AG08395 (cell line): ENCODE measurements around the gene ALPK3.

Experiments used
- DNase-seq: peaks from one replicate; pipeline ENCODE4 v3.0.0; 2012; ENCODE audit warnings: mixed read lengths, low spot score

Gene ALPK3

DNA sequence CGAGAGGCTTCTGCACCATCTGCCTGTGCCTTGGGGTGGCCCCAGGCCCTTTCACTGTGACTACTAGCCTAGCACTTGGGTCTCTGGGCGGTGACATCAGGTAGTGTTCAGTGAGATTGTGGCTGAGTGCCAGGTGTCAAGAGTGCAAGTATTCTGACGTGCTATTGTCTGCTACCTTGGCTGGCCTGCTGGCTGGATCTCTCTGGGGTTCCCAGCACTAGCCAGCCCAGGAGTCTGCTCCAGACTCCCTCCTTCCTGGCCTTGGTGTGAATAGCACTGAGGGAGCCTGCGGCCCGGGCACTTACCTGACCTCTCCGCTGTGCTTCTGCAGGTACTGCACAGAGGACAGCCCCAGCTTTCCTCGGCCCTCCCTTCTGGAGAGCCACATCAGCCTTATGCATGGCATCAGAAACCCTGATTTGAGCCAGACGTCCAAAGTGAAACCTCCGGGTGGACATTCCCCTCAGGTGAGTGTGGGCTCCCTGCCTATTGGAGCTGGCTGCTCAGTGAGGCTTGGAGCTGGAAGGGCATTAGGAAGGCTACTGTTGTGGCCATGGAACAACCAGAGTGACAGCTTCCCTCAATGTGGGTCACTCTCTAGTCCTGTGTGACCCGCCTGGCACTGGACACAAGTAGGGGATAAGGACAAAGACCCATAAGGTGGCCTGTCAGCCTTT, 17.5 kb upstream of the ALPK3 start:
- no peak for DNase-seq

GRCh38 chr15:84800365-84800806, 16.8 kb upstream of the ALPK3 start:
- DNase-seq, result no peak

DNA sequence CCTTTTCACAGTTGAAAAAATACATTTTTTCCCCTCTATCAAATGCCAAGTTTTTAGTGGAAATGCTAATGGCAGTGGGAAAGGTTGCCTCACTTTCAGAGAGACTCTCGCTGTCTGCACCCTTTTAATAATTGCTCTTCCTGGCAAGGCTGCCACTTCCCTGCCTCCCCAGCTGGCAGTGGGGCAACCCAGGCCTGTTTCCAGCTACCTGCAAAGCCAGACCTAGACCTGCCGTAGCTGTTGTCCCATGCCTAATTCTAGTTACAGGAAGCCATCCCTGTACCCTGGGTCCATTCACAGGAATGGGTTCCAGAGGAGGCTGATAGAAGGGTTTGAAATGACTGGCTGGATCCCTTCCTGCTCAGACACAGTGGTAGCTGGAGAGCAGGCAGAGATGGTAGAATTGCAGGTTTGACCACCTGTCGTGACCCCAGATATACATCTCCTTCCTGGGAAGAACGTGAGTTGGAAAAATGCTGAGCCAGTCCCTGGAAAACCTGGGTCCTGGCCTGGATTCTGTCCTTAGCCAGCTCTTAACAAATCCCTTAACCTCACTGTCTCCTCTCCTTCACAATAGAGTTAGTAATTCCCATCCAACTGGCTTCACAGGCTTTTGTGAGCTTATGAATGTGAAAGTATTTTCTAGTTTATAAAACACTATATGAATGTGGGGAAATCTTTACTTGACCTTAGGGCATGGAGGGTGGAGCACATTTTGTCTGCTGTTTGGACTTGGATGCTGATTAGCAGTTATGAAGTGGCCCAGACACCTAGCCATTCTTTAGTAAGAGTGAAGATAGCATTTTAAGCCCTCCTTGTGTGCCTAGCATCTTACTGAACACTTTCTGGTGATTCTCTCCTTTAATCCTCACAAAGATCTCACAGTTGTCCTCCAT, 12.9 kb upstream of the ALPK3 start:
- no peak for DNase-seq

DNA sequence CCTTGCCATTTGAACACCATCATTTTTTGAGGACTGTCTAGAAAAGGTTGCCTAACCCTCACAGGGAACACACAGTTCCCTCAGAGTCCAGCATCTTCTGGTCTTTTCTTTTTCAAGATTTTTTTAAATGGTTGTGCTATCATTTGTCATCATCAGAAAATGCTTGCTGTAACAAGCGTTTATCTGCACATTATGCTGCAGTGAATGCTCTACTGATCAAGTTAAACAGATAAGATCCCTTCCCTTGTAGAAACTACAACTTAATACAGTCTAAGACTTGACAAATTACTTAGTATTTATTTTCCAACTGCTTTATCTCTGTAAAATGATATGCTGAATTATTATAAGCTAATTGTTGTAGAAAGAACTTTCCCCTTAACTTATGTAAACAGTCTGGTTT, 11.9 kb upstream of the ALPK3 start:
- no peak for DNase-seq

DNA sequence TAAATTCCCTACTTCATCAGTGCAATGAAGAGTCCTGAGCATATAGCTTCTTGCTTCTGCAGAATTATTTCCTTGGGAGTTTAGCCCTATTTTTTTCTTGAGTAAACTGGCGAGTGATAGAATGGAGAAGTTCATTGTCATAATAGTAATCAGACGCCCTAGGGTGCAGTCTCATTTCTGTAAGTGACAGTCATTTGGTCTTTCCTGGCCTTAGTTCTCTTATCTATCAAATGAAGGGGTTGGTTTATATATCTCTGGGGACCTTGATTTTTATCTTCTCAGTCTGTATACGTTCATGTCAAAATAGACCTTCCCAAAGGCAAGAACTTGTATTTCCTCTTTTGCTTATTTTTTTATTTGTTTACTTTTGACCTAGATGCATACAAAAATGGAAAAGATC, 9.9 kb upstream of the ALPK3 start:
- DNase-seq, result no peak

- DNase-seq, result peak; percentile 54
These were observed 6.9 kb upstream of the ALPK3 start for GRCh38 chr15:84810073-84810840.

DNA sequence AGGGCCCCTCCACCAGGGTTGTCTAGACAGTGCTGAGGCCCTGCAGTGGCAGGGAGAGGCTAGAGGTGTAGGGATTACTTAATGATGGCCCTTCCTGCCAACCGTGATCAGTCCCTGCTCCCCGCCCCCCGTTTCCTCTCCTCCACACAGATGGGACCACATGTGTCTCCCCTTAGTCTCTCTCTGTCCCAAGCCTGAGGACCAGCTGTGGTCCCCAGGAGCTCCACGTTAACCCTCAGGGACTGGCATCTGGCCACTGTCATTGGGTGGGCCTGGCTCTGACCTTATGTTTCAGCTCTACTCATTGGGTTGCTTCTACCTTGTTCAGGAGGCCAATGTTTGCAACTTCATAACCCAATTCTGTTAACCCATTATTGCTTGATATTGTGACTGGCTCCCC, 6.0 kb upstream of the ALPK3 start:
- no peak for DNase-seq

DNA sequence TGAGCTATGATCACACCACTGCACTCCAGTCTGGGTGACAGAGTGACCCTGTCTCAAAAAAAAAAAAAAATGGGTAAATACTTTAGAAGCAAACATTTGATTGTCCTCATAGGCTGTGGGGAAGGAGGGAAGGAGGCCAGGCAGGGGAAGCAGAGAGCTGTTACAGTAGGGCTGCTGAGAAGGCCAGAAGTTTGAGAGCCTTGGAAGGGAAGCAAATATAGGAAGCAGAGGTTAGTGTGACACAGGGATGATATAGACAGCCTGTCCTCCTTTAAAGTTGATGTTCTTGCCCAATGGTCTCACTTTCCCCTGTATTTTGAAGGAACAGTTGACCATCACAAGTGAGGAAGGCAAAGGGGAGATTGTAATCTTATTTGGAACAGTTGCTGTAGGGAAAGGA, 5.3 kb upstream of the ALPK3 start:
- no peak for DNase-seq

DNA sequence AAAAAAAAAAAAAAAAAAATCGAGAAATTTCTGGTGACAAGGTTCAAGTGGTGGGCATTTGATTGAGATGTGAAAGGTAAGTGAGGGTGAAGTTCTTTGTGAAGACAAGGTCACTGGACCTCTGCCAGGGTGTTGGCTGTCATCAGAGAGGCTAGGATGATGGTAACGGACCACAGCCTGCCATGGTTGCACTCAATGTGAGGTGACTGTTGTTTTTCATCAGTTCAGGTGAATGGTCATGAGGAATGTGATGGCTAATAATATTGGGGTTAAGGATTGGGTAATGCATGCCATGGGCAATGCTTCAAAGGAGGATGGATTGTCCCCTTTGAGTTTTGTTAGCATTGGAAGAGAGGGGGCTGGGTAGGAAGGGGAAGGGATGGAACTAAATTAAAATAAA, 4.3 kb upstream of the ALPK3 start:
- no peak for DNase-seq

- no peak for DNase-seq
These were observed 3.7 kb upstream of the ALPK3 start for GRCh38 chr15:84813435-84813834.

DNA sequence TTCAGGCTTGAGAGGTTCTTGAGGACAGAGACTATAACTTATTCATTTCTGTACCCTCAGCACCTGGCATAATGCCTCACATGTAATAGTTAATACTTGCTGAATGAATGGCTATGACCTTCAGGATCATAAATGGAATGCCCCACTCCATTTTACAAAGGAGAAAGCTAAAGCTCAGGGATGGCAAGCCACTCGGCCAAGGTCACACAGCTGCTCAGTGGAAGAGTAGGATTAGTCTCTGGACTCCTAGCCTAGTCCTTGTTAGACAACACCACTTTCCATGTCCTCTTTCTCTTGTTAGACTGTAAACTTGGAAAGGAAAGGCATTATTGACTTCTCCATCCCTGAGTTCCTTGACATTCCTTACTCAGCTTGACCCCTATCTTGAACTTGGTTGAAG, 3.2 kb upstream of the ALPK3 start:
- DNase-seq, result no peak

DNA sequence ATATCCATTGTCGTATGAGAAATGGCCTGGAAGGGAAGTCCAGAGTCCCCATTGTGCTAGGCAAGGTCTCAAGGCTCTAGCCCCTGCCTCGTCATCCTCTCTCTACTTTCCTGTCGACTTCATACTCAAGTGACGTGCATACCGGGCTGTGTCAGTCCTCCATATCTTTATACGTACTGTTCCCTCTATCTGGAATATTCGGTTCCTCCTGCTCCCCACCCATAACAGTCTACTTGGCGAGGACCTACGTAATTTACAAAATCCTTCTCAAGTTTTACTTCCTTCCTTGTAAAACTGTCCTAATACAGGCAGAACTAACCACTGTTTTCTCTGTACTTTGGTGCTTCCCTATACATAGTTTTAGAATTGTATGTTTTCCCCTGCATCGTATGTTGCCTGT, 2.2 kb upstream of the ALPK3 start:
- no peak for DNase-seq

- DNase-seq, result no peak
These were observed 418 bp downstream of the ALPK3 start for GRCh38 chr15:84817466-84818081.

- DNase-seq, result no peak
These were observed 1.3 kb downstream of the ALPK3 start for GRCh38 chr15:84818261-84819131.

- DNase-seq, result no peak
These were observed 2.2 kb downstream of the ALPK3 start for GRCh38 chr15:84819291-84819768.

DNA sequence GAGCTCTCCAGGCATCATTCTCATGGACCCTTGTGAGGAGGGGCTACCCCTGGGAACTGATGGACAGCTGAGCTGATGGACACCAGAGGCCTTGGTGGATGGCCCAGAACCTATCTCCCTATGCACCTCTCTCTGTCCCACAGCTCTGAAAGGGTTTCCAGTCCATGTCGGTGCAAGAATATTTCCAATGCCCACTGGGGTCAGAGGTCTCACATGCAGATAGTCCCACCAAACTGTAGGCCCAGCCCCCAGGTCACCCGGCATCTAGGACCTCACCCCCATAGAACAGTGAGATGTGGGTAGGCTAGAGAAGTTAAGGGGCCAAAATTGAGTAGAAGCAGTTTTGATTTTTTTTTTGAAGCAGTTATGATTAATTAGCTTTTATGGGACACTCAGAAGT, 2.6 kb downstream of the ALPK3 start:
- no peak for DNase-seq

- DNase-seq, result no peak
These were observed 4.4 kb downstream of the ALPK3 start for GRCh38 chr15:84821501-84822021.

DNA sequence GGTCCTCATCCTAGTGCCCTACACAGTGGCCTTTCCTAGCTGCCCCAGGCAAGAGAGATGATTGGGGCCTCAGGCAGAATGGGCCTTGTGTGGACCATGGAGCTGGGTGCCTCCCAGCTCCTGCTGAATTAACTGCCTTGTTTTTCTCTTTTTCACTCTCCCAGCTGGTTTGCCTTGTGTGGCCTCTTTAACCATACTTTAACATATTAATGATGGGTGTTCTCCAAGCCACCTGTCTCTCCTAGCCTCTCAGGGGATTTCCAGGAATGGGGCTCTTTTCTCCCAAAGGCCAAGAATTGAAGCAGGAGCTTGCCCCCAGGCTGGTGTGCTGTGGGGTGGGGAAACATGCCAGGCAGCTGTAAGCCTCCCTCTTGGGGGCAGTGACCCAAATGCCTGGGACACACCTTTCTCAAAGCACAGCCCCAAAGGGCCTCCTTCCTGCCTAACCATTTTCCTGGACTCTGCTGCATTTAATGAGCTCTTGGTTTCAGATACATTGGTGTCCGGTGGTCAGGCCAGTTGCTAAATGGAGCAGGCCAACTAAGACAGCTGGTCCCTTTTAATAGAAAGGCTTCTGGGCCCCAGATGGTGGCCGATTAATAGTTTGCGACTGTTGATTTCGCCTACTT, 5.6 kb downstream of the ALPK3 start:
- DNase-seq, result no peak

DNA sequence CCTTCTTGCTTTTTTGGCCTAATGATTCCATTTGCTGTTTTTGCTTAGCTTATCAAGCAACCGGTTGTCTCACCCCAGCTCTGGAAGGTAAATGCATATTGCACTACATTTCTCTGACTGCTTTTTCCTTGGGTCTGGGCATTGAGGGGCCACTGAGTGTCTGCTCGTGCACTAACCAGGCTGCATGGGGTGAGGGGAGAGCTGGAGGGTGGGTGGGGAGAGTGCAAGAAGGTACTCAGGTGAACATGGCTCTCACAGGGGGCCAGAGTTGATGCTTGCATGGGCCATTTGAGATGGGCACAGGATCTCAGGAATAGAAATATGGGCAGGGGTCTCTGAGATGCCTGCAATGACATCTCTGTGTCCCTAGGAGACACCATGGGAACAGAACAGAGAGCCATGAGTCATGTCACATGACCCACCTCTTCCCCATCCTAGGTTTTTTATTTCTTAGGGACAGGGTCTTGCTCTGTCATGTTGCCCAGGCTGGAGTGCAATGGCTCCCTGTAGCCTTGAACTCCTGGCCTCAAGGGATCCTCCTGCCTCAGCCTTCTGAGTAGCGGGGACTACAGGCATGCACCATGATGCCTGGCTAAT, 6.2 kb downstream of the ALPK3 start:
- no peak for DNase-seq
